Heart right ventricle (tissue), 16 donors: Measurements from ENCODE around the gene OTOS. TPM values are rescaled to one million over a fixed set of nuclear protein-coding genes. Genes with fewer than 3 reads are reported as not detected.

Source experiments
- ATAC-seq, 8 donors: fragments of 200-7000 bp; cut with Tn5 transposase; one replicate each; pipeline ENCODE4 v1.9.1; 2020; ENCODE audit warnings: mild to moderate bottlenecking in 8 of 8, moderate library complexity in 8 of 8, moderate number of reproducible peaks in 1 of 8
- DNase-seq, 2 donors: peaks; one replicate each; pipeline ENCODE4 v3.0.0-alpha.2; 2020
- H3K27ac ChIP-seq, 10 donors: fragments of 200-600 bp; sonication (generic) in 2 of 10; one replicate each; pipeline versions ENCODE4 v1.5.0 to v1.8.0; 2020 to 2022; ENCODE audit warnings: mild to moderate bottlenecking in 3 of 10
- H3K27me3 ChIP-seq, 7 donors: fragments of 200-600 bp; one replicate each; pipeline ENCODE4 v1.8.0; 2021 to 2022; ENCODE audit warnings: mild to moderate bottlenecking in 2 of 7
- H3K36me3 ChIP-seq, 9 donors: fragments of 200-600 bp; sonication (generic) in 1 of 9; one replicate each; pipeline versions ENCODE4 v1.5.0 to v1.8.0; 2020 to 2022; ENCODE audit warnings: mild to moderate bottlenecking in 2 of 9
- H3K4me1 ChIP-seq, 9 donors: fragments of 200-600 bp; sonication (generic) in 1 of 9; one replicate each; pipeline versions ENCODE4 v1.5.0 to v1.8.0; 2020 to 2022; ENCODE audit warnings: mild to moderate bottlenecking in 4 of 9
- H3K4me3 ChIP-seq, 10 donors: fragments of 200-600 bp; sonication (generic) in 2 of 10; one replicate each; pipeline versions ENCODE4 v1.5.0 to v1.8.0; 2020 to 2022; ENCODE audit warnings: mild to moderate bottlenecking in 7 of 10, moderate library complexity in 2 of 10
- H3K9me3 ChIP-seq, 11 donors: fragments of 200-600 bp in 10 of 11; sonication (generic) in 2 of 11; one replicate each; pipeline versions ENCODE4 v1.5.0 to v1.8.0; 2013 to 2022; ENCODE audit warnings: mild to moderate bottlenecking in 2 of 11, control low read depth in 1 of 11, moderate library complexity in 1 of 11
- CTCF ChIP-seq, 9 donors: fragments of 200-600 bp; sonication (generic) in 2 of 9; IDR thresholded peaks; one replicate each; pipeline versions ENCODE4 v1.5.0 to v1.8.0; 2021 to 2022; ENCODE audit warnings: antibody characterized with exemption in 9 of 9, mild to moderate bottlenecking in 5 of 9, moderate library complexity in 1 of 9
- WGBS, 2 donors: extraction: QIAGEN DNeasy Blood & Tissue Kit; methylation state at CpG; one replicate each; pipeline ENCODE4 v1.1.7; 2013; ENCODE audit warnings: inconsistent platforms in 1 of 2; 5-methylcytosine and 5-hydroxymethylcytosine counted together
- intact Hi-C, 10 donors: fragments of 100-400 bp; cut with DNase I; formaldehyde crosslinking; loops; one replicate each; pipeline versions ENCODE4 v1.11.1 to v1.14.2; 2022
- polyA plus RNA-seq, 2 donors: library from polyadenylated mRNA; stranded (reverse); fragments of 200-250 nt; gene quantifications; one replicate each; pipeline ENCODE4 v1.2.3, GENCODE V29; 2013
- total RNA-seq, 10 donors: library from RNA; stranded (reverse); fragmentation: NEBNext Ultra II Directional in 3 of 10; extraction: Animal tissue kit (Norgen Biotek cat#: 25700) in 3 of 10; gene quantifications; one replicate each; pipeline versions ENCODE4 v1.2.1 to v1.2.4, GENCODE V29; 2021 to 2023
- donor health status: Arrhythmogenic right ventricular cardiomyopathy.
- donor health status: ischemic (EF 13 %, LVEDD 7.1; RV severe dilation, severe dysfunction).
- donor health status: healthy with polysubstance abuse.
- donor health status: DM: no; HTN: yes; CAD: no.
- donor health status: DM: no; HTN: no; CAD: no.
- donor health status: ischemic (EF 25% LVEDD 6.9; RV normal size, moderate dysfunction).
- donor health status: ischemic (EF 25% LVEDD 5.7; RV mildly dilated, moderate dysfunction).
- donor health status: healthy.
- donor health status: DM: yes; HTN: yes; CAD: no.
- donor health status: Ischemic cardiomyopathy.
- donor health status: ischemic (EF 35%, LVEDD 5.7; RV mildly dilated, moderate dysfunction).
- donor health status: nonischemic (EF 11% LVEDD 7.7; RV severe dilation, severe dysfunction).
- donor health status: DM: yes; HTN: yes; CAD: no.
- donor health status: PGD.
- donor health status: ischemic (EF 29% LVEDD 5.4; RV normal size, mild dysfunction).
- donor health status: nonischemic (EF 23%, LVEDD 6.1; RV moderate dilation, normal function).

Gene OTOS
- total and polyA plus RNA-seq, 12 donors = not detected

DNA sequence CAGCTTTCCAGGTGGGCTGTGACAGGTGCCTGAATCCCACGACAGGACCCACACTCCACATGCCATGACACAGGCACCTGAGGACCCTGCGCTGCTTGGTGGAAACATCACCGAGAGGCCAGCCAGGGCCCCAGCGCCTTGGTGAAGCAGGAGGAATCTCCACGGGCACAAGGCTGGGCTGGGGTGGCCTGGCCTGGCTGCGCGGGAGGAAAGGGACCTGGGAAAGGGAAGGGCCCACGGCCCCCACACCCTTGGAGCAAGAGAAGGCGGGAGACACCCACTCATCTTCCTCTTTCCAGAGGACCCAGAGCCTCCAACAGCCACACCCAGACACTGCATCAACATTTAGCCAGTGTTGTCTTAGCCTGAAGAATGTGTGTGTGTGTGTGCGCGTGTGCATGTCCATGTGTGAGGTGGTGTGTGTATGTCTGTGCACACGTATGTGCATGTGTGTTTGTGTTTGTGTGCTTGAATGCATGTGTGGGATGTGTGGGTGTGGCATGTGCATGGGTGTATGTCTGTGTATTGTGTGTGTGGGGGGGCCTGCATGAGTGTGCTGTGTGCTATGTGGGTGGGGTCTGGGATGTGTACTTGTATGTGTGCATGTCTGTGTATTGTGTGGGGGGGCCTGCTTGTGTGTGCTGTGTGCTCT is 6.3 kb upstream of the OTOS start:
- intact Hi-C loops = loop anchor here in 6 of 10 donors (10.0 kb wide), 2 partner anchors 1102 to 1112 kb away; no protein-coding TSS in a partner anchor
- TF ChIP-seq CTCF (IDR thresholded peaks at IDR 0.05) = no peak
- no peak for DNase-seq

DNA sequence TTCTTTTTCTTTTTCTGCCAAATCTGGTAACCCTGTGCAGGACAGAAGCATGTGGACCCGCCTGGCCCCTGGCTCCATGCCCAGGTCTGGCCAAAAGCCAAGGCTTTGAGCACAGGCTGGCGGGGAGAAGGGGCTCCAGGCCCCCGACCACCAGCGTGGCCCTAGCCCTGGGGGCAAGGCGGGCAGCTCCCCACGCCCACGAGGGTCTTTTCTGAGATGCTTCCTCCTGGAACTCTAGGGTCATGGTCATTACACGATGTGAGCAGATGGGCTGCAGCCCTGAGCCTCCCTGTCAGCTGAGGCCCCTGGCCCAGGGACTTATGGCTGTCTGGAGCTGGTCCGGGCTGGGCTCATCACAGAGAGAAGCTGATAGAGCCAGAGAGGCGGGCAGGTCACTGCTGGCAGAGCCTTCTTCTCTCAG is 5.7 kb upstream of the OTOS start:
- intact Hi-C loops = loop anchor here in 6 of 10 donors (10.0 kb wide), 2 partner anchors 1101 to 1111 kb away; no protein-coding TSS in a partner anchor
- H3K4me1 ChIP-seq = peaks cover 0 to 7% (median 0%) of the 10 kb centered on the region in 9 donors
- no peak overlapping the region for H3K27ac ChIP-seq
- ATAC-seq (no peak), DNase-seq (no peak)
- WGBS, 2 donors = 31 to 37% methylated on average over 10 of the region's 10 CpGs
- no peak overlapping the region for H3K4me3 ChIP-seq
- H3K27me3 ChIP-seq = peaks cover 0 to 65% (median 27%) of the 10 kb centered on the region in 7 donors
- no peaks in the 10 kb centered on the region for H3K36me3 ChIP-seq
- H3K9me3 ChIP-seq = no peaks in the 10 kb centered on the region
- TF ChIP-seq CTCF (IDR thresholded peaks at IDR 0.05) = no peak

More for the DNA sequence above, 6.3 kb upstream of the OTOS start:
- Histone ChIP-seq H3K9me3 (no peaks in the 10 kb centered on the region), H3K27ac (no peak overlapping the region), H3K36me3 (no peaks in the 10 kb centered on the region), H3K4me1 (peaks cover 0 to 10% (median 0%) of the 10 kb centered on the region in 9 donors), H3K27me3 (peaks cover 0 to 69% (median 27%) of the 10 kb centered on the region in 7 donors), H3K4me3 (no peak overlapping the region)
- ATAC-seq = no peak
- WGBS, 2 donors = 69 to 75% methylated on average over 12 of the region's 12 CpGs

- intact Hi-C loops = loop anchor here in 6 of 10 donors (2.0 to 10.0 kb wide), 3 partner anchors 79 to 1111 kb away; no protein-coding TSS in a partner anchor
- no peak for DNase-seq
- 57 to 72% methylated on average over 13 of the region's 13 CpGs for WGBS, 2 donors
- Histone ChIP-seq H3K27ac (no peak overlapping the region), H3K4me3 (no peak overlapping the region), H3K4me1 (peaks cover 0 to 7% (median 0%) of the 10 kb centered on the region in 9 donors), H3K27me3 (peaks cover 0 to 58% (median 28%) of the 10 kb centered on the region in 7 donors), H3K36me3 (no peaks in the 10 kb centered on the region), H3K9me3 (no peaks in the 10 kb centered on the region)
- no peak for TF ChIP-seq CTCF (IDR thresholded peaks at IDR 0.05)
- no peak for ATAC-seq
These were observed 5.0 kb upstream of the OTOS start for GRCh38 chr2:240145461-240145860.

DNA sequence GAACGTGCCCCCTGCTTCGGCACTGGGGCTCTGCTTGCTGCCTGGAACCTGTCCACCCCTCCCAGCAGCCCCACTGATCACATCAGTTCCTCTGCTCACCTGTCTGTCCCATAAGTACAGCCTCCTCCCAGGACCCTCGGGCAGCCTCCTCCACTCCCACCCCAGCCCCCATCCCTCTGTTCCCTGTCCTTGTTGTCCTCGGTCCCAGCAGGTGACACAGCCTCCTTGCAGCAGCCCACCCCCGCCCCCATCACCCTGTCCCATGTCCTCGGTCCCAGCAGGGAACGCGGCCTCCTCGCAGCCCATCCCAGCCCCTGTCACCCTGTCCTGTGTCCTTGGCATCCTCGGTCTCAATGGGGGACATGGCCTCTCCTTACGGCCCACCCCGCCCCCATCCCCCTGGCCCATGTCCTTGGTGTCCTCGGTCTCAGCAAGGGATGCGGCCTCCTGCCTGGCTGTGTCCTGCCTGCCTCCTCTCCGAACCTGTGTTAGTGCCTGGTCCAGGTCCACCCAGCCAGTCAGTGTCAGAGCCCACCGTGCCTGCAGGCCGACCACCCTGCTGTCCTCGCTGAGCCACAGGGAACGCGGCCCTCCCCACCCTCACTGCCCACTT is 4.3 kb upstream of the OTOS start:
- Histone ChIP-seq H3K9me3 (no peaks in the 10 kb centered on the region), H3K27ac (no peak overlapping the region), H3K27me3 (peaks cover 0 to 60% (median 23%) of the 10 kb centered on the region in 7 donors), H3K4me1 (peaks cover 0 to 7% (median 0%) of the 10 kb centered on the region in 9 donors), H3K4me3 (no peak overlapping the region), H3K36me3 (no peaks in the 10 kb centered on the region)
- no peak for ATAC-seq
- no peak for DNase-seq
- TF ChIP-seq CTCF (IDR thresholded peaks at IDR 0.05) = no peak
- WGBS, 2 donors = 76 to 80% methylated on average over 20 of the region's 20 CpGs
- intact Hi-C loops = loop anchor here in 6 of 10 donors (1.0 to 10.0 kb wide), 5 partner anchors 78 to 1110 kb away; no protein-coding TSS in a partner anchor
